GM21447 (cell line): ENCODE results near the gene SH2D2A.
A peak's percentile ranks its signal among the peaks of the same experiment; 100 is the strongest.
"Not testable (repeated sequence)": the region's sequence is repeated elsewhere in the genome, so short reads cannot be mapped to it uniquely, and the experiment has no call there.

Experiments used
- ATAC-seq: cut with Tn5 transposase; IDR thresholded peaks from one replicate; pipeline ENCODE4 v1.9.1; 2021; ENCODE audit not compliant: unreplicated experiment

SH2D2A gene

DNA sequence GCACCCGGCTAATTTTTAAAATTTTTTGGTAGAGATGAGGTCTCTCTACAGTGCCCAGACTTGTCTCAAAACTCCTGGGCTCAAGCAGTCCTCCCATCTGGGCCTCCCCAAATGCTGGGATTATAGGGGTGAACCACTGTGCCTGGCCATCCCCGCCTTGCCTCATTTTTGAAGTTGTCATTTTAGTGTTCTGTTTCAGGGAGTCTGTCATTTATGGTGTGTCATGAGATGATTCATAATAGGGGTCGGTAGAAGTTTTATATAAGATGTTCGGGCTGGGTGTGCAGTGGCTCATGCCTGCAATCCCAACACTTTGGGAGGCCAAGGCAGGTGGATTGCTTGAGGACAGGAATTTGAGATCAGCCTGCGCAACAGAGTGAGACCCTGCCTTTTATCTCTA lies 40.8 kb downstream of the SH2D2A start:
- ATAC-seq = no peak

DNA sequence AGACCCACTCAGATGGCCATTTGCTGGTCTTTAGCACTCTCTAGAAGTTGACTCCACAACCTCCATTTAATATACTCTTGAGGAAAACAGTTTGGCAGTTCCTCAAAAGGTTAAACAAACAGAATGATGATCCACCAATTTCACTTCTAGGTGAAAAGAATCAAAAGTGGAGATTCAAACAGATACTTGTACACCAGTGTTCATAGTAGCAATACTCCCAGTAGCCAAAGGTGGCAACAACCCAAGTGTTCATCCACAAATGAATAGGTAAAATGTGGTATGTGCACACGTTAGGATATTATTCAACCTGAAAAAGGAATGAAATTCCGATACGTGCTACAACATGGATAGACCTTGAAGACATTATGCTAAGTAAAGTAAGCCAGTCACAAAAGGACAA lies 43.0 kb downstream of the SH2D2A start:
- ATAC-seq = no peak

DNA sequence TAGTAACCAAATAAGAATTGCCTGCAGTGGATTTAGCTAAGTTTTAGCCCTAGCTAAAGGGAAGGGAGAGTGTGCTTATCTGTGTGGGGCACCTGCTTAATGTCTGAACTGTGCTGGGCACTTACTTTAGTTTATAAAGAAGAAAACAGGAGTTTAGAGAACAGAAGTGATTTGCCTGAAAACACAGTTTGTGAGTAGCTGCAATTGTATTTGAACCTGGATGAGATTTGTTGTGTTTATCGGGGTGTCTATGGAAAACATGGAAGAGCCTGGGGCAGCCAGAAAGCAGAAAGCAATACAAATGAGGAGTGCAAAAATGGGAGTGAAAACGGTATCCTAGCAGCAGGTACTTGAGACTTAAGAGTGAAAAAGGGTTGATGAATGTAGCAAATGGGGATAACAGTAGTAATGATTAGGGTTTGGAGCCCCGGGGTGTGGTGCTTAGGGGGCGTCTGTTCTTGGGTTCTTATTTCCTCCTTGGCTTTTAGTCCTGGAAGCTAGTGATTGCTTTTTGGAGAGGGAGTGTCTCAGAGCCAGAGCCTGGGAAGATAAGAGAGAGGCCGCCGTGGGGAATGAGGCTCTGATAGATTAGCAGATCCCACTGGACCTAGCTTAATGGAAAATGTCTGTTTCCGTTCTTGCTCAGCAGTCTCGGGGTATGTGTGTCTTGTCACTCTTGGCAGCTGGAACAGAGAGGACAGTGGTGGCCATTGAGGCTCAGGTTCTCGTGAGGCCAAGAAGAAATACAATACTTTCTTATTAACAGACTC lies 43.7 kb downstream of the SH2D2A start:
- no peak for ATAC-seq

DNA sequence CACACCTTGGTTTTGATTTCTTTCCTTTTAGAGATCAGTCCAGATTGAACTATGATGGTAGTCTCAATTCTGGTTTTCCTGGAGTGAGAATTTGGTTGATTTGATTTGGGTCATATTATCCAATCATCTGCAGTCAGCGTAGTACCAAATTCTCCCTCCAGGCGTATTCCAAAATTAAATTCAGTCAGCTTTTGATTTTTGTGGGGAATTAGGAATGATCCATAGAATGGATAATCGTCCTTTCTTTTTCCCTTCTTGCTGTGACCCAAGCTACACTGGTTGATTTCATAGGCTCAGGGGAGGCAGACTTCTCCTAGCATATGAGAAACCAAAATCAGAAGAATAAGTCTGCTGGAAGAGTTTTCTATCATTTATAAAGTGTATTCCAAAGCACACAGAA lies 44.4 kb downstream of the SH2D2A start:
- no peak for ATAC-seq

DNA sequence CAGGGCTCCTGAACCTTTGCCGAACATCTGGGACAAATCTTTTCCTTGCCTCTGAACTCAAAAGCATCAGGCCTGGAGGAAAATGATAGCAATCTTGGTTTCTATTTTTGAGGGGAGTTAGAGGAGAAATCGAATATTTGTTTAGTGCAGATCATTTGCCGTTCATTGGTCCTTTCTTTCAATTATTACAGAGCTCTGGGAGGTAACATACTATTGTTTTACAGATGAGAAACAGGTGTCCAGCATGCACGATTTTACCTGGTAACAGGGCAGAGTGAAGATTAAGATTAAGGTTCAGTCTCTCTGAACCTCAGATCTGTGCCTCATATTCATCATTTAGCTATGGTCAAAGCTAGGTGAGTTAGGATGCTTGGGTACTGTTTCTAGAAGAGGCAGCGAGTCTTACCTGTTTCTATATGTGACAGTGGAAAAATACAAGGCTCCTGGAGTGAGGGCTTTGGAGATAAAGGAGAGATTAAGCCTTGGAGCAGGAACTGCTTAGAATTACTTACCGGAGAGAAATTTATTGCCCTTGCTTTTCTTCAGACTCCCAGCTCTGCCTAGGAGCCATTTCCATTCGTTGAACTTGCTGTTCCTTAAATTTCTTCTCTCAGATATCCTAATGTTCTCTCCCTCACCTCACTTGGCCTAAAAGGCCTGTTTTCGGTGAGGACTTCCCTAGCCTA lies 47.9 kb downstream of the SH2D2A start:
- no peak for ATAC-seq

DNA sequence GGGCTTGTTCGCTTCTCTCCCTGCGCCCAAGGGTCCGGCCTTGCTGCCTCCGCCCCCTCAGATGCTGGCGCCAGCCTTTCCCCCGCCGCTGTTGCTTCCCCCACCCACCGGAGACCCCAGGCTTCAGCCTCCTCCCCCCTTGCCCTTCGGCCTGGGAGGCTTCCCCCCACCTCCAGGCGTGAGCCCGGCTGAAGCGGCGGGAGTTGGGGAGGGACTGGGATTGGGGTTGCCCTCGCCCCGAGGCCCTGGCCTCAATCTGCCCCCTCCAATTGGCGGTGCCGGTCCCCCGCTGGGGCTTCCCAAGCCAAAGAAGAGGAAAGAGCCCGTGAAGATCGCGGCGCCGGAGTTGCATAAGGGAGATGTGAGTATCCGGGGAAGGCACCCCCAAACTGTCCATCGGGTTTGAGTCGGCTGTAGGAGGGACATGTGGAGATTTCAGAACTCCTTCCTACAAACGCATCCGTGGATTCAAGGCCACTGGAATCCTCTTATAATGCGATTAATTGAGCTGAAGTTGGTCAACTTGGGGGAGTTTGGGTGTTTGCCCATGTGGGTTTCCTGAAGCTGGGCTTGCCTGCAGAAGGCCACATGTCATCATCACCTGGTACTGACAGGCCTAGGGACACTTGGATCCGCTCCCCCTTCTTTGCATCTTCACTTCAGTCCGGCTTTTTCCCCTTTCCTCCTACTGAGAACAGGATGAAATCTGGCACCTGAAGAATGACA lies 48.6 kb downstream of the SH2D2A start:
- peak; percentile 4 for ATAC-seq

DNA sequence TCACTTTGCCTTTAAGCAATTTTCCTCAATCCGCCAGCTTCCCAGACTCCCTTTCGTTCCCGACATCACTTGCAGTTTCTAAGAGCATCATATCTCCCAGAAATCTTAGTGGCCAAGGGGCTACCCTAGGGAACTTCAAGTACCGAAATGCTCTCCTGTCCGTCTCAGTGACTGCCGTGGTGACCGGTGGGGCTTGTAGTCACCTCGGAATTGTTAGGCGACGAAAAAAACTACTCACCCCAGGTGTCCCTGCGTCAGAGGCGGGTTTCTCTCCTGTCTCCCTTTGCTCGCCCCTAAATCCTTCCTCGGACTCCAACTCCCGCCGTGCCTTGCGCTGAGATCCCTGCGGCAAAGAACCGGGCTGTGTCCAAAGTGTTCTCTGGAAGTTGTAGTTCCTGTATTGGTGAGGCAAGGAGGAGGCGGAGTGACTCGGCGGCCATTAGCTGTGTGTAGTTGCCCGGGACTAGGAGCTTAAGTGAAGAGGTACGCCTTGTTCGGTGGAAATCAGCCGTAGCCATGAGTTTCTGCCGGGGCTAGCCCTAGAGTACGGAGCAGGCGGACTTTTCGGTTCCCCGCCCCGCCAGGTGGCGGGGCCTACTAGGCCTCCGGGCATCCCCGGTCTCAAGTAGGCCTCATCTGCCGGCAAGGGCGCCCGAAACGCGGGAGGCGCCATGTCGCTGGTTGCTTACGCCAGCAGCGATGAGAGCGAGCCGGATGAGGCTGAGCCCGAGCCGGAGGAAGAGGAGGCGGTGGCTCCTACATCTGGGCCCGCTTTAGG lies 49.4 kb downstream of the SH2D2A start, which contains the start of gene PRCC:
TSS of gene PRCC (plus strand) at position 435 of the 778 bp plus-strand sequence. CDS start at position 672, 237 bp downstream.
- ATAC-seq = peak; percentile 92

DNA sequence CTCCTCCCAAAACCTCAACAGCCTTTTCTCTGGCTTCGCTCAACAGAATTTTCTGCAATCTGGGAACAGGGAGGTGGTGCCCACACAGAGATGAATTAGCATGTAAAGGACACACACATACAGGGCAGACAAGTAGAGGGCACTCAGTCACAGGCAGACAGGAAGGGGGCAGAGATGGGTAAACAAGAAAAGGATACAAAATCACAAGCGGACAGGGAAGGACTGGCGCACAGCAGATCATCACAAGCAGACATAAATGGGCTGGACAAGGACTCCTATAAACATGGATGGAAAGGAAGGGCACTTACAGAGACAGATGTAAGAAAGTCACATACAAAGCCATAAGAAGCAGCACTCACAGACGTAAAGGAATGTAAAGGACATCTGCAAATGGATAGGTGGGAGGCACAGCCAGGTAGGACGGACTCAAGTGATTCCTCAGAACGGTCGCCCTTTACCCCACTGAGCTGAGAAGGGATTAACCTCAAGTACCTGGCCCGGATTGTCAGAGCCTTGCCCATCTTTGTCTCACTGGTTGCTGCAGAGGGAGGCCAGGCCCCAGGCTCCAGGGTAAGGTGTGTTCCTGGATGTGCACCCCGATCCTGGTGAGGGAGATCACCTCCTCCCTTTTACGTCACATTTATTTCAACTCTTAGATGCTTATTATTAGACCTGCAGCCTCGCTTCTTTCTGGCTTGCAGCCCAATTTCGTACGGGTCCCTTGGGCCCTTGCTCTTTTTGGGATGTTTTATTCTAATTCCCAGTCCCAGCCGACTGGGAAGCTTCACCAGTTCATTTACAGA lies 50.1 kb downstream of the SH2D2A start:
- peak; percentile 14 for ATAC-seq

DNA sequence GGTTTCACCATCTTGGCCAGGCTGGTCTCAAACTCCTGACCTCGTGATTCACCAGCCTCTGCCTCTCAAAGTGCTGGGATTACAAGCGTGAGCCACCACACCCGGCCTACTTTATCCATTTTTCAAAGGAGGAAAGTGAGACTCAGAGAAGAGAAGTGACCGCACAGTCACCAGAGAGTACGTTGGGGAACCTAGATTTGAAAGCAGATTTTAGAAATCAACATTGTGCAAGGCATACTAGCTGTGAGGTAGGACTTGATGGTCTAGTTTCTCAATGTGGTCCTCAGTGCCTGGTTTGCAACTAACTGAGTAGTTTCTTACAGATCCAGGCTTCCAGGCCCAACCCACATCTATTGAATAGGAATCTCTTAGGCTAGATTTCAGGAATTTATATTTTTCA lies 51.0 kb downstream of the SH2D2A start:
- ATAC-seq = no peak

DNA sequence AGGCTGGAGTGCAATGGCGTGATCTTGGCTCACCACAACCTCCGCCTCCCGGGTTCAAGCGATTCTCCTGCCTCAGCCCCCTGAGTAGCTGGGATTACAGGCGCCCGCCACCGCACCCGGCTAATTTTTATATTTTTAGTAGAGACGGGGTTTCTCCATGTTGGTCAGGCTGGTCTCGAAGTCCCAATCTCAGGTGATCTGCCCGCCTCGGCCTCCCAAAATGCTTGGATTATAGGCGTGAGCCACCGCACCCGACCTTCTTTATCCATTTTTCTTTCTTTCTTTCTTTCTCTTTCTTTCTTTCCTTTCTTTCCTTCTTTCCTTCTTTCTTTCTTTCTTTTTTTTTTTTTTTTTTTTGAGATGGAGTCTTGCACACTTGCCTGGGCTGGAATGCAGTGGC lies 51.5 kb downstream of the SH2D2A start:
- ATAC-seq = not testable (repeated sequence)

DNA sequence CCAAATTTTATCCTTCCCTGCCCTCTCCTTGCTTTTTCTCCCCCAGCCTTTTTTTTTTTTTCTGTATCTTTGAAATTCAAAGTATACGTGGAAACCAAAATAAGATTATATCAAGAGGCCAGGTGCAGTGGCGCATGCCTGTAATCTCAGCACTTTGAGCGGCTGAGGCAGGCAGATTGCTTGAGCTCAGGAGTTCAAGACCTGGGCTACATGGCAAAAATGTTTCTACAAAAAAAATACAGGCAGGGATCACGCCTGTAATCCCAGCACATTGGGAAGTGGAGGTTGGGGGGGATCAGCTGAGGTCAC lies 55.9 kb downstream of the SH2D2A start:
- no peak for ATAC-seq

DNA sequence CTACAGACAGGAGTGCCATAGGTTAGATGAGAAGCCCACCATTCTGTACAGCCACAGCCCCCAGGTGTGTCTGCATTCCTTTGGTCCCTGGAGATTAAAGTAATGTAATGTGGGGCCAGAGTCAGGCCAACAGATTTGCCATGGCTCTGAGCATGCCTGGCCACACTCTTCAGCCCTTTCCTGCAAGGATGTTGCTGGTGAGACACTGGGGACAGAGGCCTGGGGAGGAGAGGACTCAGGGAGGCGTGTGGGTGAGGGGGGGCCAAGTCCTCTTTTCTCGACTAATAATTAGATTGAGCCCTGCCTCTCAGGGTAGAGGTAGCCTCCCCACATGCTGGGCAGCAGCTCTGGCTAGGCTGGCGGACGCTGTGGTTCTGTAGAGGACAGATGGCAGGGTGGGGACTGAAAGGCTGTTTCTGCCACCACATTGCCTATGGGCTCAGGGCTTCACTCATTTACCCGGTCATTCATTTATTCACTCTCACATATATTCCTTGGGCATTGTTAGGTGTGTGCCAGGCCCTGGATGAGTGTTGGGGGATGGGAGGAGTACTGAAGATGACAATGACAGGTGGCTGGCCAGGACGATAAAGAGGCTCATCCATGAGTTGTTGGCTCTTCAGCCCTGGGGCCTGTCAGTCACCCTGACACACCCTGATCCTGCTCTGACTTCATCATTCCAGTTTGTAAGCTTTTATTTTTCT lies 56.4 kb downstream of the SH2D2A start:
- no peak for ATAC-seq

DNA sequence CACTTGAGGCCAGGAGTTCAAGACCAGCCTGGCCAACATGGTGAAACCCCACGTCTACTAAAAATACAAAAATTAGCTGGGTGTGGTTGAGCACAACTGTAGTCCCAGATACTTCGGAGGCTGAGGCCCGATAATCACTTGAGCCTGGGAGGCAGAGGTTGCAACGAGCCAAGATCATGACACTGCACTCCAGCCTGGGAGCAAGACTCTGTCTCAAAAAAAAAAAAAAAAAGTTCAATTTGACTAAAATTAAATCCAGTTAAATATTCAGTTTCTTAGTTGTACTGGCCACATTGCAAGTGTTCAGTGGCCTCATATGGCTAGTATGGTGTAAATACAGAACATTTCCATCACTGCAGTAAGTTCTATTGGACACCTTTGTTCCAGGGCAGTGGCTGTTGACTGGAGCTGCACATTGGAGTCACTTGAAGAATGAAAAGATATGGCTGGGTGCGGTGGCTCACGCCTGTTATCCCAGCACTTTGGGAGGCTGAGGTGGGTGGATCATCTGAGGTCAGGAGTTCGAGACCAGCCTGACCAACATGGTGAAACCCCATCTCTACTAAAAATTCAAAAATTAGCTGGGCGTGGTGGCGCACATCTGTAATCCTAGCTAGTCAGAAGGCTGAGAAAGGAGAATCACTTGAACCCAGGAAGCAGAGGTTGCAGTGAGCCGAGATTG lies 58.9 kb downstream of the SH2D2A start:
- not testable (repeated sequence) for ATAC-seq

DNA sequence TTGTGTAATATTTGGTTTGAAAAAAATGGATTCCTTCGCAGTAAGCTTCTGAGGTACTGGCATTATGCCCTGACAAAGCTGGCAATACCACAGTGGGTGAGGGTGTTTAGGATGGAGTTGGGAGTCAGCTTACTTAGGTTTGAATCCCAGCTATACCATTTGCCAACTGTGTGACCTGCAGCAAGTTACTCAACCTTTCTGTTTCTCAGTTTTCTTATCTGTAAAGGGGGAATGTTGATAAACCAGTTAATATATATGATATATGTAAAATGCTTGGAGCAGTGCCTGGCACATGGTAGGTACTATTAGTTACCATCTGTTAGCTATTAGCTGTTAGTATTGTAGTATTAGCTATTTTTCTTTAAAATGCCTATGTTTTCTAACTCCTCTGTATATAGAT lies 60.3 kb downstream of the SH2D2A start:
- no peak for ATAC-seq
